ENCODE data around the gene FOXO3. TPM values are rescaled to one million over a fixed set of nuclear protein-coding genes. Genes with fewer than 3 reads are reported as not detected.
"Not testable (repeated sequence)": the region's sequence is repeated elsewhere in the genome, so short reads cannot be mapped to it uniquely, and the experiment has no call there.

The FOXO3 gene
- total and polyA plus RNA-seq, 9 donors: 21.8 to 37.1 (median 29.1) TPM

DNA sequence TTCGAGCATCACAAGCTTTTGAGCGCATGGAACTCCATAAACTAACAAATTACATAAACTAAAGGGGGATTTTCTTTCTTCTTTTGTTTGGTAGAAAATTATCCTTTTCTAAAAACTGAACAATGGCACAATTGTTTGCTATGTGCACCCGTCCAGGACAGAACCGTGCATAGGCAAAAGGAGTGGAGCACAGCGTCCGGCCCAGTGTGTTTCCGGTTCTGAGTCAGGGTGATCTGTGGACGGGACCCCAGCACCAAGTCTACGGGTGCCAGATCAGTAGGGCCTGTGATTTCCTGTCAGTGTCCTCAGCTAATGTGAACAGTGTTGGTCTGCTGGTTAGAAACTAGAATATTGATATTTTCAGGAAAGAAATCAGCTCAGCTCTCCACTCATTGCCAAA, 119.6 kb downstream of the FOXO3 start:
- WGBS (ENCODE audit: insufficient coverage): 93% methylated on average over 7 of the region's 9 CpGs
- H3K27ac ChIP-seq (ENCODE audit: low read length); H3K36me3 ChIP-seq (ENCODE audit: control insufficient read depth, insufficient read depth, low read length); H3K9me3 ChIP-seq (replicated peaks; ENCODE audit: control insufficient read depth, low read depth, low read length); H3K27me3 ChIP-seq (ENCODE audit: control insufficient read depth, insufficient read depth, low read length); DNase-seq; H3K4me1 ChIP-seq (ENCODE audit: control insufficient read depth, insufficient read depth, low read length); H3K4me3 ChIP-seq (ENCODE audit: low read length): not testable (repeated sequence)

DNA sequence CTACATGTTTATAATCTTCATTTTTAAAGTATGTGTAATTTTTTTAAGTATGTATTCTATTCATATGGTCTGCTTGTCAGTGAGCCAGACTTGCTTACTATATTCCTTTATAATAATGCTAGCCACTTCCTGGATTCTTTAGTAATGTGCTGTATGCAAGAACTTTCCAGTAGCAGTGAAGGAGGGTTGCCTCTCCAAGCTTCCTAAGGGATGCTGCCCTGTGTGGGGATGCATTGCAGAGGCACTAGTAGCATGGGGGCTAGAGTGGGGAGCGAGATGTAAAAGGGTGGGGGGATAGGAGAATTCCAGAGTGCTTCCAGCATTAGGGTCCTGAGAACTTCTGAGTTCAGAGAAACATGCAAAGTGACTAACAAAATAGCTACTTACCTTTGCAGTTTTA, 121.0 kb downstream of the FOXO3 start:
- H3K9me3 ChIP-seq (replicated peaks; ENCODE audit: control insufficient read depth, low read depth, low read length); H3K4me1 ChIP-seq (ENCODE audit: control insufficient read depth, insufficient read depth, low read length); H3K27me3 ChIP-seq (ENCODE audit: control insufficient read depth, insufficient read depth, low read length); DNase-seq; H3K27ac ChIP-seq (ENCODE audit: low read length); H3K4me3 ChIP-seq (ENCODE audit: low read length): not testable (repeated sequence)
- WGBS (ENCODE audit: insufficient coverage): 100% methylated on average over 1 of the region's 1 CpG
- H3K36me3 ChIP-seq (ENCODE audit: control insufficient read depth, insufficient read depth, low read length): peaks cover 11% of the 10 kb centered on the region

DNA sequence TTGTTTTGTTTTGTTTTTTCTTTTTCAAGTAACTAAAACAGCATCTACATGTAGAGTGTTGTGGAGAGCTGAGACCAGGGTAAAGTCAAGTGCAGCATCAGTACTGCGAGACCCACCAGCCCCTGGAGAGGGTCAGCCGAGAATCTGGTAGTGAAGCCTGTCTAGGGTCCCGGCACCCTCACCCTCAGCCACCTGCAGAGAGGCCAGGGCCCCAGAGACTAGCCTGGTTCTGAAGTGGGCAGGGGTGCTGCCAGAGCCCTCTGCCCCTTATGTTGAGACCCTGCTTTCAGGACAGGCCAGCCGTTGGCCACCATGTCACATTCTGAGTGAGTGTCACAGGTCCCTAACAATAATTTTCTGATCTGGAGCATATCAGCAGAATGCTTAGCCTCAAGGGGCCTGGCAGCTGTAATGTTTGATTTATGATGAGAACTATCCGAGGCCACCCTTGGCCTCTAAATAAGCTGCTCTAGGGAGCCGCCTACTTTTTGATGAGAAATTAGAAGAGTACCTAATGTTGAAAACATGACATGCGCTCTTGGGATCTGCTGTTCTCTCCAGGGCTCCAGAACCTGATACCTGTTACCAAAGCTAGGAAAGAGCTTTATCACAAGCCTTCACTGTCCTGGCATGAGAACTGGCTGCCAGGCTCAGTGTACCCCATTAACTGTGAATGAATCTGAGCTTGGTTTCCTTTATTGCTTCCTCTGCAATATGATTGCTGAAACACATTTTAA, 121.8 kb downstream of the FOXO3 start:
- Histone ChIP-seq H3K4me1 (ENCODE audit: control insufficient read depth, insufficient read depth, low read length) (peaks cover 12% of the 10 kb centered on the region), H3K36me3 (ENCODE audit: control insufficient read depth, insufficient read depth, low read length) (peaks cover 15% of the 10 kb centered on the region)
- WGBS (ENCODE audit: insufficient coverage): no CpG with 5 or more reads among the region's 7 CpGs
- not testable (repeated sequence) for H3K27ac ChIP-seq (ENCODE audit: low read length); H3K27me3 ChIP-seq (ENCODE audit: control insufficient read depth, insufficient read depth, low read length); H3K4me3 ChIP-seq (ENCODE audit: low read length); H3K9me3 ChIP-seq (replicated peaks; ENCODE audit: control insufficient read depth, low read depth, low read length); DNase-seq

DNA sequence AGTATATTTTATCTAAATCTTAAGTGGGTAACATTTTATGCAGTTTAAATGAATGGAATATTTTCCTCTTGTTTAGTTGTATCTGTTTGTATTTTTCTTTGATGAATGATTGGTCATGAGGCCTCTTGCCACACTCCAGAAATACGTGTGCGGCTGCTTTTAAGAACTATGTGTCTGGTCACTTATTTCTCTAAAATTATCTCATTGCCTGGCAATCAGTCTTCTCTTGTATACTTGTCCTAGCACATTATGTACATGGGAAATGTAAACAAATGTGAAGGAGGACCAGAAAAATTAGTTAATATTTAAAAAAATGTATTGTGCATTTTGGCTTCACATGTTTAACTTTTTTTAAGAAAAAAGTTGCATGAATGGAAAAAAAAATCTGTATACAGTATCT, 123.3 kb downstream of the FOXO3 start:
- H3K27ac ChIP-seq (ENCODE audit: low read length); DNase-seq; H3K9me3 ChIP-seq (replicated peaks; ENCODE audit: control insufficient read depth, low read depth, low read length); H3K27me3 ChIP-seq (ENCODE audit: control insufficient read depth, insufficient read depth, low read length); H3K4me3 ChIP-seq (ENCODE audit: low read length): not testable (repeated sequence)
- peaks cover 15% of the 10 kb centered on the region for H3K36me3 ChIP-seq (ENCODE audit: control insufficient read depth, insufficient read depth, low read length)
- peaks cover 12% of the 10 kb centered on the region for H3K4me1 ChIP-seq (ENCODE audit: control insufficient read depth, insufficient read depth, low read length)
- no CpG with 5 or more reads among the region's 2 CpGs for WGBS (ENCODE audit: insufficient coverage)

DNA sequence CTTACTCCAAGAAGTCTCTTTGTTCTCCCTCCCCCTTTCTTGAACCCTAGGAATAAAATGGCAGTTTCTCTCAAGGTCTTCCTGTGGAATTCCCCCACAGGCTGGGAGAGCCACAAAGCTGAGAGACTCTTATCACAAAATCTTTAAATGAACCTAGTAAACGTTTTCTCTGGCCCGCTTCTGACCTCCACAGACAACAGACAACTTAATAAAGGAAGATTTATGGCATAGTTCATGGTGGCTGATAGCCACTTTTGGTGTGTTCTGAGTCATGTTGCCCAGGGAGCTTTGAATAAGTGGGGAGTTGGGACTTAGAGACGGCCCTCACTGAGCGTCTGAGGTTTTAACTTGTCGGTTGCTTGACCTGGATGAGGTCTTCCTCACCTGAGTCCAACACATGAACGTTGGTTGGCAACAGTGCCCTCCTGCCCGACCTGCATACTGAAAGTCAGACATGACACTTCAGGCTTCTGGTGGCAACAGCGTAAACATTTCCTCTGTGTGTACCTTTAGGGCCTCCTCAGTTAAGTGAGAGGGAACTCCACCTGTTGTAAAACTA, 124.1 kb downstream of the FOXO3 start:
- no peak overlapping the region for H3K4me3 ChIP-seq (ENCODE audit: low read length)
- peak overlapping the region; percentile 51 for H3K27ac ChIP-seq (ENCODE audit: low read length)
- no peak for DNase-seq
- peaks cover 18% of the 10 kb centered on the region for H3K4me1 ChIP-seq (ENCODE audit: control insufficient read depth, insufficient read depth, low read length)
- H3K9me3 ChIP-seq (replicated peaks; ENCODE audit: control insufficient read depth, low read depth, low read length): no peaks in the 10 kb centered on the region
- peaks cover 12% of the 10 kb centered on the region for H3K36me3 ChIP-seq (ENCODE audit: control insufficient read depth, insufficient read depth, low read length)
- H3K27me3 ChIP-seq (ENCODE audit: control insufficient read depth, insufficient read depth, low read length): no peaks in the 10 kb centered on the region
- 43% methylated on average over 5 of the region's 8 CpGs for WGBS (ENCODE audit: insufficient coverage)

DNA sequence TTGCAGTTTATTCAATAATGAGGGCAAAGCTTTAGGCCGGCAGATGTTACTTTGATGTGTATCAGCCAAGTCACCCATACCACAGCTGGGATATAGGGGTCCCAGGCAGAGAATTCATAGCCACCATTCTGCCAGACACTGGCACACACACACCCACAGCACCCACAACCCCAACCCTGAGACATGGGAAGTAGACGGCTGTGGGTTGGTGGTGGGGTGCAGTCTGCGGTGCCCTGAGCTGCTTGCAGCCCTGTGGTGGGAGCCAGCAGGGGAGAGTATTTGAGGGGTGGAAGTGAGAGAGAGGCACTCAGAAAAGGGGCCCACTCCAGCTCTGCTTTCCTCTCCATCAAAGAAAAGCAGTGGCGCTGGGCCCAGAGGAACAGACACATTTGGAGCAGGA, 125.3 kb downstream of the FOXO3 start:
- Histone ChIP-seq H3K27ac (ENCODE audit: low read length) (no peak overlapping the region), H3K27me3 (ENCODE audit: control insufficient read depth, insufficient read depth, low read length) (no peaks in the 10 kb centered on the region), H3K4me3 (ENCODE audit: low read length) (no peak overlapping the region), H3K9me3 (replicated peaks; ENCODE audit: control insufficient read depth, low read depth, low read length) (no peaks in the 10 kb centered on the region), H3K36me3 (ENCODE audit: control insufficient read depth, insufficient read depth, low read length) (peaks cover 15% of the 10 kb centered on the region), H3K4me1 (ENCODE audit: control insufficient read depth, insufficient read depth, low read length) (peaks cover 18% of the 10 kb centered on the region)
- DNase-seq: no peak
- no CpG with 5 or more reads among the region's 4 CpGs for WGBS (ENCODE audit: insufficient coverage)

DNA sequence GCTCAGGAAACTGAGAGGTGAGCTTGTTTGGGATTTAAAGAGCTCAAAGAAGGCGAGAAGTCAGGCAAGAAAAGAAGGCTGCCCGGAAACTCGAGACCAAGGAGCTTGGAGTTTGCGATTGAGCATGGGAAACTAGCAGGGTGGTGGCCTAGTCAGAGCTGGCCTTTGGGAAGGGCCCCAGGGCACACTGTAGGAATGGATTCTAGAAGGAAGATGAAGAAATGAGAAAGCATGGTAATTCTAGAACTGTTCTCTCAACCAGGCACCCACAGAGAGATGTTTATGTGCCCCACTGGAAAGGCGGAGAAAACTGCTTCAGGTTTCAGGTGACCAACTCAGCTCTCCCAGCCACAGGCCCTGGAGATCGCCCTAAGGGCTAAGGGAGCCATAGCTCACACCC, 126.2 kb downstream of the FOXO3 start:
- peaks cover 15% of the 10 kb centered on the region for H3K4me1 ChIP-seq (ENCODE audit: control insufficient read depth, insufficient read depth, low read length)
- H3K27ac ChIP-seq (ENCODE audit: low read length): no peak overlapping the region
- H3K36me3 ChIP-seq (ENCODE audit: control insufficient read depth, insufficient read depth, low read length): peaks cover 15% of the 10 kb centered on the region
- no peak overlapping the region for H3K4me3 ChIP-seq (ENCODE audit: low read length)
- no peak for DNase-seq
- 69% methylated on average over 4 of the region's 6 CpGs for WGBS (ENCODE audit: insufficient coverage)
- no peaks in the 10 kb centered on the region for H3K27me3 ChIP-seq (ENCODE audit: control insufficient read depth, insufficient read depth, low read length)
- H3K9me3 ChIP-seq (replicated peaks; ENCODE audit: control insufficient read depth, low read depth, low read length): no peaks in the 10 kb centered on the region

DNA sequence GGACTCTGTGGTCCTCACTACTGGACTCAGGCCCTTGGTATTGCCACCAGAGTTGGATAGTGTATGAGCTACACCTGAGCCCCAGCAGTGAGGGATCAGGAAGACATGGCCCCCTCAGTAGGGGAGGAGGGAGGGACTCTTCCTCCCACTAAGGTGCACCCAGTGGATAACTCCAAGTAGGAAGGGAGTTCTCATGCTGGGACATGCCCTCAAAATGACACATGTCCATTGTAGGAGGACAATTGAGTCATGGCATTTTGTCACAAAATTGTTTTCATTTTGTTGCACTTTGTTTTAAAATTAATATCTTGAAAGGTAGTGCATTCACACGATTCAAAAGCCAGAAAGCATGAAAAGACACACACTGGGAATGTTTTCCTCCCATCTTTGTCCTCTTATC, 127.2 kb downstream of the FOXO3 start:
- H3K27me3 ChIP-seq (ENCODE audit: control insufficient read depth, insufficient read depth, low read length): no peaks in the 10 kb centered on the region
- peaks cover 15% of the 10 kb centered on the region for H3K4me1 ChIP-seq (ENCODE audit: control insufficient read depth, insufficient read depth, low read length)
- no peak for DNase-seq
- no peak overlapping the region for H3K27ac ChIP-seq (ENCODE audit: low read length)
- peaks cover 15% of the 10 kb centered on the region for H3K36me3 ChIP-seq (ENCODE audit: control insufficient read depth, insufficient read depth, low read length)
- WGBS (ENCODE audit: insufficient coverage): 100% methylated on average over 1 of the region's 1 CpG
- no peaks in the 10 kb centered on the region for H3K9me3 ChIP-seq (replicated peaks; ENCODE audit: control insufficient read depth, low read depth, low read length)
- no peak overlapping the region for H3K4me3 ChIP-seq (ENCODE audit: low read length)

DNA sequence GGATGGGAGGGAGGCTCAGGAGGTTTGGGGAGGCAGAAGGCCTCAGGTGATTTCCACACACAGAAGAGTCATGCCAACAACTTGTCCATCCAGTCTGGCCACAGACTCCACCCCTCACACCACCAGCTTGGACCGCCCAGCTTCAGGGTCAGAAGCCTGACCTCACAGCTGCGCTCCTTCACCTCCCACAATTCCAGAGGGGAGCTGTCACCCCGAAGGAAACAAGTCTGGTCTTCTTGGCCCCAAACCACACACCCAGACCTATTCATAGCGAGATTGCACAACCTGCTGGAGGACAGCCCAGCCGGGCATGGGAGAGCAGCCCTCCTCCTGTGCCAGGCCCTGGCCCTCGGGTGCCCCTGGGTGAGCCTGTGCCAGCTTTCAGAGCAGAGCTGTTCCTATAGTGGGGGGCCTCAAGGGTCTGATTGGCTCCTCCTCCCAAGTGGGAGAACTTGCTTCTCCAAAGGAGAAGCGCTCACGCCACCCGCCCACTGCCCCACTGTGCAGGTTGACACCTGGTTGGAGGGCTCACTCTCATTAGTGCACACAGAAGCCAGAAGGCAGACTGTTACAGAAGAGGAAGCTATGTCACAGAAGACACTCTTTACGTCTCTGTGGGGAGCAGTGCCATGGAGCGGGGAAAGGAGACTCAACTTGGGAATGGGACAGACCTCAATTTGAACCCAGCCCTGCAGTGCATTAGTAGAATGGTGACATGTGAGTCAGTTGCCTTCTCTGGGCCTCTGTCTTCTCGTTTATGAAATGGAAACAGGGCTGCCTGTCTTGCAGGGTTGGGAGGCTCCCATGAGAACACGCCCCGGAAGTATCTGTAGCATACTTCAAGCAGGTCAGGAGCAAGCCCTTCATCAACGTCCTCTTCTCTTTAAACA, 128.8 kb downstream of the FOXO3 start:
- Histone ChIP-seq H3K9me3 (replicated peaks; ENCODE audit: control insufficient read depth, low read depth, low read length) (no peaks in the 10 kb centered on the region), H3K4me1 (ENCODE audit: control insufficient read depth, insufficient read depth, low read length) (peaks cover 19% of the 10 kb centered on the region), H3K4me3 (ENCODE audit: low read length) (no peak overlapping the region), H3K27ac (ENCODE audit: low read length) (no peak overlapping the region), H3K27me3 (ENCODE audit: control insufficient read depth, insufficient read depth, low read length) (no peaks in the 10 kb centered on the region), H3K36me3 (ENCODE audit: control insufficient read depth, insufficient read depth, low read length) (peaks cover 15% of the 10 kb centered on the region)
- 89% methylated on average over 7 of the region's 15 CpGs for WGBS (ENCODE audit: insufficient coverage)
- DNase-seq: peak; percentile 39

DNA sequence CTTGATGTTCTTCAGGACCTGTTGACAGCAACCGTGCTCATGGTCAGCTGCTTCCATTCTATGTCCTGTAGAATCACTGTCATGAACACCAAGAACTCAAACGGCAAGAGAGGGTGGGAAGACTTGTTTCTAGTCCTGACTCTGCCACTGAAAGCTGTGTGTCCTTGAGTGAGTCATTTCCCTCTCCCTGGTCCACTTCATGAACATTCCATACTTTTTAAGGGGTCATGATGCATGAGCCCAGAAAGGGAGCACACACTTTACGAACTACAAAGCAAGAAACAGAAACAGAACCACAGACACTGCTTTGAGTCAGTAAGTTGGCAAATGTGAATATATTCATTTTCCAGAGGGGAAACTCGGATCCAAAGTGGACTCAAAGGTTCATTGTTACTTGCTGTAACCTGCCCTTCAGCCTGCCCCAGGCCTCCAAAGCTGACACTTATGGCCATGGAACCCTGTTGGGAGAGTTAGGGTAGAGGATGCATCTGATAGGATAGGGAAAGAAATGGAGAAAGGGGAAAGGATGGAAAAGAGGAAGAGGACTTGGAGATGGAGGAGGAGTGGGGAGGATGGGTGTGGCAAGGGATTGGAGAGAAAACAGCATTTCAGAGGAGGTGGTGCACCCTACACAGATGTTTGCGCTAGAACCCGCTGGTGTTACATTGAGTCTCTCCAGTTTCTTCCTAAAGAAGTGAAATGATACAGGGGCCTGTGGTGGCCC, 129.8 kb downstream of the FOXO3 start:
- H3K27ac ChIP-seq (ENCODE audit: low read length): no peak overlapping the region
- DNase-seq: no peak
- H3K9me3 ChIP-seq (replicated peaks; ENCODE audit: control insufficient read depth, low read depth, low read length): no peaks in the 10 kb centered on the region
- H3K4me1 ChIP-seq (ENCODE audit: control insufficient read depth, insufficient read depth, low read length): peaks cover 15% of the 10 kb centered on the region
- no peak overlapping the region for H3K4me3 ChIP-seq (ENCODE audit: low read length)
- WGBS (ENCODE audit: insufficient coverage): 85% methylated on average over 4 of the region's 6 CpGs
- H3K27me3 ChIP-seq (ENCODE audit: control insufficient read depth, insufficient read depth, low read length): no peaks in the 10 kb centered on the region
- H3K36me3 ChIP-seq (ENCODE audit: control insufficient read depth, insufficient read depth, low read length): peaks cover 12% of the 10 kb centered on the region
